Measurements from ENCODE around the gene PRKD1. TPM values are rescaled to one million over a fixed set of nuclear protein-coding genes. Genes with fewer than 3 reads are reported as not detected.
"Not testable (repeated sequence)": the region's sequence is repeated elsewhere in the genome, so short reads cannot be mapped to it uniquely, and the experiment has no call there.

PRKD1 gene
- total RNA-seq, 8 experiments from 2014 or later, result 0.25 to 15.2 (median 3.1) TPM

GRCh38 chr14:29895591-29896083 is 32.0 kb downstream of the PRKD1 start:
- no peak overlapping the region for H3K4me3 ChIP-seq
- H3K27ac ChIP-seq, result no peak overlapping the region
- in situ Hi-C loops (cut with MboI; ENCODE audit: low pct_unique_long_range_greater_than_20kb in 2 of 9, low sequenced_read_pairs in 9 of 9, unreplicated experiment in 9 of 9), result no loop called here
- ATAC-seq (replicated peaks in 6 of 8), result peak in 2 of 8 experiments; percentile 15 to 60
- H3K4me1 ChIP-seq (replicated peaks in 1 of 2), result peaks cover 0 to 4% of the 10 kb centered on the region in 2 donors
- 72 to 100% (median 93%) methylated on average over 2 to 7 of the region's 7 CpGs for WGBS, 10 experiments

- no peak for ATAC-seq (replicated peaks in 6 of 8)
- Histone ChIP-seq H3K27ac (no peak overlapping the region), H3K4me1 (replicated peaks in 1 of 2) (peaks cover 0 to 4% of the 10 kb centered on the region in 2 donors), H3K4me3 (no peak overlapping the region)
- WGBS, 10 experiments, result 88 to 100% (median 93%) methylated on average over 1 to 3 of the region's 3 CpGs; no CpG with 5 or more reads in 3 of the 10 experiments
- in situ Hi-C loops (cut with MboI; ENCODE audit: low pct_unique_long_range_greater_than_20kb in 2 of 9, low sequenced_read_pairs in 9 of 9, unreplicated experiment in 9 of 9), result no loop called here
These were observed 33.7 kb downstream of the PRKD1 start for GRCh38 chr14:29893989-29894388.

DNA sequence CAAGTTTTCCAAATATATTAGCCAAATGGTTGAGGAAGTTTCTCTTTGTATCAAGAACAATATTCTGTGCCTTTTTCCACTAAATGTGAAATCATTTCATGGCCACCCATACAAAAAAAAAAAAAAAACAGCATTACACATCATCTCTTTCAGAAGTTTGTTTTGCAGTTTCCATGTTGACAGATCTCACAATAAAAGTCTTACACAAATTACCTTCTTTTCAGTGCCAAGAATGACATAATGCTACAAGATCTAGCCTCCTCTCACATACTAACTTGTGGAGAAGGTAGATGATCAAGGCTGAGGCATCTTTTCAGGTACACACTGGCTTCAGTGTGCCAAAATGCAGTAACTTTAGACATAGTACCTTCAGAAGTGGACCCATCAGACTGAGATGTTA is 35.3 kb downstream of the PRKD1 start:
- Histone ChIP-seq H3K4me3 (no peak overlapping the region), H3K4me1 (replicated peaks in 1 of 2) (peaks cover 0 to 4% of the 10 kb centered on the region in 2 donors), H3K27ac (no peak overlapping the region)
- in situ Hi-C loops (cut with MboI; ENCODE audit: low pct_unique_long_range_greater_than_20kb in 2 of 9, low sequenced_read_pairs in 9 of 9, unreplicated experiment in 9 of 9), result no loop called here
- no peak for ATAC-seq (replicated peaks in 6 of 8)

GRCh38 chr14:29885988-29886387 is 41.7 kb downstream of the PRKD1 start:
- no peak overlapping the region for H3K27ac ChIP-seq
- 55 to 100% (median 69%) methylated on average over 1 to 5 of the region's 5 CpGs; no CpG with 5 or more reads in 1 of the 10 experiments for WGBS, 10 experiments
- ATAC-seq (replicated peaks in 6 of 8), result no peak
- in situ Hi-C loops (cut with MboI; ENCODE audit: low pct_unique_long_range_greater_than_20kb in 2 of 9, low sequenced_read_pairs in 9 of 9, unreplicated experiment in 9 of 9), result no loop called here
- H3K4me3 ChIP-seq, result no peak overlapping the region
- H3K4me1 ChIP-seq (replicated peaks in 1 of 2), result no peaks in the 10 kb centered on the region

DNA sequence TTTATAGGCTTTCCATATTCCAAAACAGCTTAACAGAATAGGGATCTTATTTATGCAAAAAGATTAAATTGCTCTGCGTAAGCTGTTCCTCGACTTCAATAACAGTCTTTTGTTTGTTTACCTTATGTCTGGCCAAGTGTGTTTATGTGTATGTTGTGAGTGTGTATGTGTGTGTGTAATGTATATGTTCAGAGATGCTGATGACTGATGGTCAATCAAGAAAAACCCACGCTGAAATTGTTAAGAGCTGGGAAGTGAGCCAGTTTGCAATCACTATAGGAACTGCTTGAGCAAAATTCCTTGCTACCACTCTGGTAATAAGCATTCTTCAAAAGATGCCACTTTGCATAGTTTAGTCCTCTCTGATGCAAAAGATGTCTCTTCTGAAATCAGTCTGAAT is 59.6 kb downstream of the PRKD1 start:
- Histone ChIP-seq H3K27ac (no peak overlapping the region), H3K4me3 (no peak overlapping the region), H3K4me1 (replicated peaks in 1 of 2) (peaks cover 0 to 23% of the 10 kb centered on the region in 2 donors)
- WGBS, 10 experiments, result 42 to 93% (median 85%) methylated on average over 1 to 3 of the region's 3 CpGs; no CpG with 5 or more reads in 3 of the 10 experiments
- ATAC-seq (replicated peaks in 6 of 8), result peak in 2 of 8 experiments; percentile 13 to 61
- in situ Hi-C loops (cut with MboI; ENCODE audit: low pct_unique_long_range_greater_than_20kb in 2 of 9, low sequenced_read_pairs in 9 of 9, unreplicated experiment in 9 of 9), result no loop called here

DNA sequence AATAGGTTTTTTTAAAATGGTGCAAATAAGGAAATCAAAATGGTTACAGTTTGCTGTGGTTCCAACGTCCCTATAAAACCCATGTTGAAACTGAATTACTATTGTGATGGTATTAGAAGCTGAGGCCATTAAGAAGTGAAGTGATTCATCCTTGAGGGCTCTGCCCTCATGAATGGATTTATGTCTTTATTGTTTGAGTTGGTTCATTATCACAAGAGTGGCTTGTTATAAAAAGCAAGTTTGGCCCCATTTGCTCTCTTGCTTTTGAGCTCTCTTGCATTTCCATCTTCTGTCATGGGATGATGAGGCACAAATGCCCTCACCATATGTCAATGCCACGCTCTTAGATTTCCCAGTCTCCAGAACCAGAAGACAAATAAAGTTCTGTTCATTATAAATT is 62.3 kb downstream of the PRKD1 start:
- Histone ChIP-seq H3K4me3 (no peak overlapping the region), H3K27ac (no peak overlapping the region), H3K4me1 (replicated peaks in 1 of 2) (peaks cover 0 to 23% of the 10 kb centered on the region in 2 donors)
- ATAC-seq (replicated peaks in 6 of 8), result peak in 5 of 8 experiments; percentile 81 to 92 (median 89)
- 0 to 86% (median 24%) methylated on average over 1 to 2 of the region's 2 CpGs for WGBS, 10 experiments
- in situ Hi-C loops (cut with MboI; ENCODE audit: low pct_unique_long_range_greater_than_20kb in 2 of 9, low sequenced_read_pairs in 9 of 9, unreplicated experiment in 9 of 9), result no loop called here

- H3K4me1 ChIP-seq (replicated peaks in 1 of 2), result peaks cover 0 to 17% of the 10 kb centered on the region in 2 donors
- ATAC-seq (replicated peaks in 6 of 8), result no peak
- in situ Hi-C loops (cut with MboI; ENCODE audit: low pct_unique_long_range_greater_than_20kb in 2 of 9, low sequenced_read_pairs in 9 of 9, unreplicated experiment in 9 of 9), result no loop called here
- H3K27ac ChIP-seq, result no peak overlapping the region
- 17 to 100% (median 88%) methylated on average over 1 to 2 of the region's 2 CpGs; no CpG with 5 or more reads in 3 of the 10 experiments for WGBS, 10 experiments
- H3K4me3 ChIP-seq, result no peak overlapping the region
These were observed 65.7 kb downstream of the PRKD1 start for GRCh38 chr14:29861996-29862395.

GRCh38 chr14:29858299-29858698 is 69.3 kb downstream of the PRKD1 start:
- H3K4me1 ChIP-seq (replicated peaks in 1 of 2), result no peaks in the 10 kb centered on the region
- in situ Hi-C loops (cut with MboI; ENCODE audit: low pct_unique_long_range_greater_than_20kb in 2 of 9, low sequenced_read_pairs in 9 of 9, unreplicated experiment in 9 of 9), result no loop called here
- 40 to 100% (median 85%) methylated on average over 1 to 3 of the region's 3 CpGs; no CpG with 5 or more reads in 1 of the 10 experiments for WGBS, 10 experiments
- ATAC-seq (replicated peaks in 6 of 8), result no peak
- no peak overlapping the region for H3K27ac ChIP-seq
- no peak overlapping the region for H3K4me3 ChIP-seq

GRCh38 chr14:29857551-29857950 is 70.1 kb downstream of the PRKD1 start:
- H3K27ac ChIP-seq, result no peak overlapping the region
- in situ Hi-C loops (cut with MboI; ENCODE audit: low pct_unique_long_range_greater_than_20kb in 2 of 9, low sequenced_read_pairs in 9 of 9, unreplicated experiment in 9 of 9), result no loop called here
- WGBS, 10 experiments, result 20 to 100% (median 88%) methylated on average over 1 to 3 of the region's 3 CpGs; no CpG with 5 or more reads in 2 of the 10 experiments
- ATAC-seq (replicated peaks in 6 of 8), result no peak
- H3K4me3 ChIP-seq, result no peak overlapping the region
- H3K4me1 ChIP-seq (replicated peaks in 1 of 2), result no peaks in the 10 kb centered on the region

DNA sequence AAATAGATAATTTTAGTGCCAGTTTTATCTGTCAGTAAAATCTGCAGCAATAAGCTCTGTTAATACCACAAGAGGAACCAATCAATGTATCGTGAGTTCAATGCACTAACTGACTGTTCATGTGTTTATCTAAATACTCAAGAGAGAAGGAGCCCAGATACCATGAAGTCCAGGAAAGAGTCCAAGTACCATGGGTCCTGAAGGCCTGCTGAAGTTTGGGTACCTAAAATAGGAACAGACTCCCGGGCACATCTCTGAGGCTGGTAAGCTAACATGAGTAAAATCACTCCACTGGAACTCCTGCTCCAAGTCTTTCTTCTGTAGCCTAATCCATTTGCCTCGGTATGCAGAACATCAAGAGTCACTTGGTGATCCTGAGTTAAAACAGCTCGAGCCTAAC is 71.1 kb downstream of the PRKD1 start:
- in situ Hi-C loops (cut with MboI; ENCODE audit: low pct_unique_long_range_greater_than_20kb in 2 of 9, low sequenced_read_pairs in 9 of 9, unreplicated experiment in 9 of 9), result no loop called here
- 30 to 100% (median 70%) methylated on average over 1 to 4 of the region's 4 CpGs; no CpG with 5 or more reads in 1 of the 10 experiments for WGBS, 10 experiments

DNA sequence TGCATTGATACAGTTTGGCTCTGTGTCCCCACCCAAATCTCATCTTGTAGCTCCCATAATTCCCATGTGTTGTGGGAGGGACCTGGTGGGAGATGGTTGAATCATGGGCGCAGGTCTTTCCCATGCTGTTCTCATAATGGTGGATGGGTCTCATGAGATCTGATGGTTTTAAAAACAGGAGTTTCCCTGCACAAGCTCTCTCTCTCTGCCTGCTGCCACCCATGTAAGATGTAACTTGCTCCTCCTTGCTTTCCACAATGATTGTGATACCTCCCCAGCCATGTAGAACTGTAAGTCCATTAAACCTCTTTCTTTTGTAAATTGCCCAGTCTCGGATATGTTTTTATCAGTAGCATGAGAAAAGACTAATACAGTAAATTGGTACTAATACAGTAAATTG is 74.0 kb downstream of the PRKD1 start:
- ATAC-seq (replicated peaks in 6 of 8); in situ Hi-C loops (cut with MboI; ENCODE audit: low pct_unique_long_range_greater_than_20kb in 2 of 9, low sequenced_read_pairs in 9 of 9, unreplicated experiment in 9 of 9); H3K27ac ChIP-seq; H3K4me3 ChIP-seq; H3K4me1 ChIP-seq (replicated peaks in 1 of 2): not testable (repeated sequence)
- WGBS, 10 experiments, result 78 to 100% (median 88%) methylated on average over 1 to 2 of the region's 2 CpGs; no CpG with 5 or more reads in 4 of the 10 experiments

More for the DNA sequence above, 71.1 kb downstream of the PRKD1 start:
- ATAC-seq (replicated peaks in 6 of 8), result no peak
- H3K4me3 ChIP-seq, result no peak overlapping the region
- H3K27ac ChIP-seq, result no peak overlapping the region
- H3K4me1 ChIP-seq (replicated peaks in 1 of 2), result no peaks in the 10 kb centered on the region

DNA sequence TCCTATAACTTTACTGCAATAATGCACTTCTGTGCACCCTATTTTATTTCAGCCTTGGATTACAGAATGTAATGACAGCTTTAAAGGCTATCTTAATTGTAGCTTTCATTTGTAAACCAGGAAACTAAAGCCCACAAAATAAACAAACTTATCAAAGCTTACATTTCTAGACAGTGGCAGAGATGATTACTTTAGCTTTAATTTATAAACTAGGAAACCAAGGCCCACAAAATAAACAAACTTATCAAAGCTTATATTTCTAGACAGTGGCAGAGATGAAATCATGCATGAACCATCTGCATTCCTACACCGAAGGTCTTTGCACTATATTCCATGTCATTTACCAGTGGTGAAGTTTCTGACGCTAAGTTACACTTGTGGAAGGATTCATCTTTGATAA is 74.4 kb downstream of the PRKD1 start:
- in situ Hi-C loops (cut with MboI; ENCODE audit: low pct_unique_long_range_greater_than_20kb in 2 of 9, low sequenced_read_pairs in 9 of 9, unreplicated experiment in 9 of 9), result no loop called here
- ATAC-seq (replicated peaks in 6 of 8), result no peak
- H3K4me3 ChIP-seq, result no peak overlapping the region
- no peak overlapping the region for H3K27ac ChIP-seq
- no peaks in the 10 kb centered on the region for H3K4me1 ChIP-seq (replicated peaks in 1 of 2)
- 0 to 100% (median 94%) methylated on average over 1 to 2 of the region's 2 CpGs; no CpG with 5 or more reads in 4 of the 10 experiments for WGBS, 10 experiments

GRCh38 chr14:29851397-29851796 is 76.2 kb downstream of the PRKD1 start:
- no peak overlapping the region for H3K4me3 ChIP-seq
- H3K27ac ChIP-seq, result no peak overlapping the region
- no peak for ATAC-seq (replicated peaks in 6 of 8)
- in situ Hi-C loops (cut with MboI; ENCODE audit: low pct_unique_long_range_greater_than_20kb in 2 of 9, low sequenced_read_pairs in 9 of 9, unreplicated experiment in 9 of 9), result no loop called here
- H3K4me1 ChIP-seq (replicated peaks in 1 of 2), result no peaks in the 10 kb centered on the region
- WGBS, 10 experiments, result 13 to 100% (median 79%) methylated on average over 1 to 3 of the region's 3 CpGs; no CpG with 5 or more reads in 1 of the 10 experiments

DNA sequence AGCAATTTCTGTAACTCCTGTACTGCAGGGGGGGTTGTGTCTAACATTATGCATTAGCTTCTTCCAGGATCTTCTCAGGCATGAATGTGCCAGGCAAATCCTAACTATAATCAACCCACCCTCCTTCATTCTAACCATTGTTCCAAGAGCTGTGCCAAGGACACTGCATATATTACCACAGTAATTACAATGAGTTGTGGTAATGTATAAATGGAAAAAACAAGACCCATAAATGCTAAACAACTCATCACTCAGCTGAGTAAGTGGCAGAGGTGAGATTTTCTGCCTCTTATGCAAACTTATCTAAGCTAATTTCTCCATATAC is 80.6 kb downstream of the PRKD1 start:
- H3K4me3 ChIP-seq, result no peak overlapping the region
- no peak for ATAC-seq (replicated peaks in 6 of 8)
- in situ Hi-C loops (cut with MboI; ENCODE audit: low pct_unique_long_range_greater_than_20kb in 2 of 9, low sequenced_read_pairs in 9 of 9, unreplicated experiment in 9 of 9), result no loop called here
- H3K4me1 ChIP-seq (replicated peaks in 1 of 2), result no peaks in the 10 kb centered on the region
- no peak overlapping the region for H3K27ac ChIP-seq

All from motor neuron (in vitro differentiated cells).